ENCODE data around the gene DLGAP1.

- TF ChIP-seq CTCF (IDR thresholded peaks at IDR 0.05), result no peak
- no peak for TF ChIP-seq POLR2A (IDR thresholded peaks at IDR 0.05)
- no peak for TF ChIP-seq EP300 (IDR thresholded peaks at IDR 0.05)
- no peak for TF ChIP-seq POLR2AphosphoS5 (IDR thresholded peaks at IDR 0.05)
These were observed 102.2 kb downstream of the DLGAP1 start for GRCh38 chr18:4352746-4353551.
